Esophagus muscularis mucosa (tissue), 3 donors: ENCODE results near the gene HILPDA.

Experiments
- CTCF ChIP-seq, 3 experiments: fragments of 200-600 bp in 2 of 3; fragments of 450-650 bp in 1 of 3; sonication (generic) in 2 of 3; IDR thresholded peaks; one replicate each; pipeline ENCODE4 v1.5.1; 2017 to 2019; ENCODE audit warnings: antibody characterized with exemption in 3 of 3, mild to moderate bottlenecking in 2 of 3, moderate library complexity in 1 of 3
- POLR2A ChIP-seq: fragments of 450-650 bp; IDR thresholded peaks from one replicate; pipeline ENCODE4 v1.6.1; 2017; ENCODE audit warnings: antibody characterized with exemption, moderate library complexity, mild to moderate bottlenecking, low read depth
- POLR2AphosphoS5 ChIP-seq, 2 donors: sonication (generic); formaldehyde crosslinking; IDR thresholded peaks; one replicate each; pipeline ENCODE4 v1.6.1; 2017; ENCODE audit warnings: antibody characterized with exemption in 2 of 2

- TF ChIP-seq CTCF (IDR thresholded peaks at IDR 0.05) (no peak), POLR2AphosphoS5 (IDR thresholded peaks at IDR 0.05) (no peak), POLR2A (no peak)
These were observed 11.7 kb upstream of the HILPDA start for GRCh38 chr7:128443831-128444600.
